Measurements from ENCODE around the gene OR6B3. TPM values are rescaled to one million over a fixed set of nuclear protein-coding genes. Genes with fewer than 3 reads are reported as not detected.

OR6B3 gene
- total RNA-seq, 2 donors from 2014 or later: not detected

GRCh38 chr2:240037358-240037757, 16.0 kb downstream of the OR6B3 start:
- no peaks in the 10 kb centered on the region for H3K27me3 ChIP-seq
- no peaks in the 10 kb centered on the region for H3K36me3 ChIP-seq (replicated peaks in 1 of 2; ENCODE audit: insufficient read depth in 1 of 2, low read depth in 2 of 2)
- DNase-seq (no peak), ATAC-seq (no peak)
- no peaks in the 10 kb centered on the region for H3K9me3 ChIP-seq
- no peak overlapping the region for H3K4me3 ChIP-seq
- TF ChIP-seq POLR2A (IDR thresholded peaks at IDR 0.05): no peak
- TF ChIP-seq, protein P1, sequence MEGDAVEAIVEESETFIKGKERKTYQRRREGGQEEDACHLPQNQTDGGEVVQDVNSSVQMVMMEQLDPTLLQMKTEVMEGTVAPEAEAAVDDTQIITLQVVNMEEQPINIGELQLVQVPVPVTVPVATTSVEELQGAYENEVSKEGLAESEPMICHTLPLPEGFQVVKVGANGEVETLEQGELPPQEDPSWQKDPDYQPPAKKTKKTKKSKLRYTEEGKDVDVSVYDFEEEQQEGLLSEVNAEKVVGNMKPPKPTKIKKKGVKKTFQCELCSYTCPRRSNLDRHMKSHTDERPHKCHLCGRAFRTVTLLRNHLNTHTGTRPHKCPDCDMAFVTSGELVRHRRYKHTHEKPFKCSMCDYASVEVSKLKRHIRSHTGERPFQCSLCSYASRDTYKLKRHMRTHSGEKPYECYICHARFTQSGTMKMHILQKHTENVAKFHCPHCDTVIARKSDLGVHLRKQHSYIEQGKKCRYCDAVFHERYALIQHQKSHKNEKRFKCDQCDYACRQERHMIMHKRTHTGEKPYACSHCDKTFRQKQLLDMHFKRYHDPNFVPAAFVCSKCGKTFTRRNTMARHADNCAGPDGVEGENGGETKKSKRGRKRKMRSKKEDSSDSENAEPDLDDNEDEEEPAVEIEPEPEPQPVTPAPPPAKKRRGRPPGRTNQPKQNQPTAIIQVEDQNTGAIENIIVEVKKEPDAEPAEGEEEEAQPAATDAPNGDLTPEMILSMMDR (IDR thresholded peaks at IDR 0.05): no peak
- intact Hi-C loops (cut with DNase I): no loop called here
- no peaks in the 10 kb centered on the region for H3K4me1 ChIP-seq
- no peak overlapping the region for H3K27ac ChIP-seq

- intact Hi-C loops (cut with DNase I): no loop called here
- TF ChIP-seq POLR2A (IDR thresholded peaks at IDR 0.05): no peak
- TF ChIP-seq, protein P1 (IDR thresholded peaks at IDR 0.05): no peak
- Histone ChIP-seq H3K27me3 (no peaks in the 10 kb centered on the region), H3K27ac (no peak overlapping the region), H3K4me3 (no peak overlapping the region), H3K9me3 (no peaks in the 10 kb centered on the region), H3K36me3 (replicated peaks in 1 of 2; ENCODE audit: insufficient read depth in 1 of 2, low read depth in 2 of 2) (no peaks in the 10 kb centered on the region), H3K4me1 (no peaks in the 10 kb centered on the region)
- no peak for ATAC-seq
- 19 to 34% methylated on average over 5 of the region's 5 CpGs for WGBS, 2 donors
- DNase-seq: no peak
Measured at GRCh38 chr2:240033330-240033678, 20.0 kb downstream of the OR6B3 start.

- Histone ChIP-seq H3K36me3 (replicated peaks in 1 of 2; ENCODE audit: insufficient read depth in 1 of 2, low read depth in 2 of 2) (no peaks in the 10 kb centered on the region), H3K9me3 (no peaks in the 10 kb centered on the region), H3K4me3 (no peak overlapping the region), H3K4me1 (no peaks in the 10 kb centered on the region), H3K27ac (no peak overlapping the region), H3K27me3 (no peaks in the 10 kb centered on the region)
- DNase-seq (no peak), ATAC-seq (no peak)
- intact Hi-C loops (cut with DNase I): no loop called here
- WGBS, 2 donors: 48 to 55% methylated on average over 9 to 14 of the region's 14 CpGs
- TF ChIP-seq POLR2A (IDR thresholded peaks at IDR 0.05): no peak
- TF ChIP-seq, protein P1 (IDR thresholded peaks at IDR 0.05): no peak
Measured at GRCh38 chr2:240032406-240033329, 20.7 kb downstream of the OR6B3 start.

DNA sequence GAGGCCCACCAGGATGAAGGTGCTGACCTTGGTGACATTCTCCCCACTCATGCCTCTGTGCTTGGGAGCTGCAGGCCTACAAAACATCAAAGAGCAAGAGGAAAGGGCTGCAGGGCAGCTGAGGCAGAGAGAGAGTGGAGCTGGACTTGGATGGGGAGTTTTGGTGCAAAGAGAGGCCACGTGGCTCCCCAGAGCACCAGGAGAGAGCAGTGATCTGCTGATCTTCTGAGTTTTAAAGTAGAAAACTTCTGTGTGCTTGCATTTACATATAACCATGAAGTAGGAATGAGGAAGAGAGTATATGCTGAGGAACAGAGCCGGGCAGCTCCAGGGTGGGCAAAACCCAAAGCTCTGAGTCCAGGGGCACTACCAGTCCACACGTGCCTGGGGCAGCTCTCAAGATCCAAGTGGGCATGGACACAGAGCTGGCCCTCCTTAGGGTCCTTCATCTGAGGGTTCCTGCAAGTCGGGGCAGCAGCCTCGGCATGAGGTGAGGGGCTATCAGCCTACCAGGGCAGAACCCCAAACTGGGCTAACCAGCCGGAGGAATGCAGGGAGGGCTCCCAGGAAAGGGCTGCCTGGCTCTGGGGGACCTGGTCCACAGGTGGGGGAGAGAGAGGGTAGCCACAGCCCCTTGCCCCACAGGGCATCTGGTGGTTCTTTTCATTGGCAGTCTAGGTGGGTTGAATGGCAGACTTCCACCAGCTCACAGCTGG, 22.8 kb downstream of the OR6B3 start, which contains the start of gene OR6B2:
TSS of gene OR6B2 (minus strand) at position 51 of the 716 bp plus-strand sequence. CDS start at position 51, 0 bp downstream.
- 48 to 53% methylated on average over 6 of the region's 6 CpGs for WGBS, 2 donors

More for the DNA sequence above, 22.8 kb downstream of the OR6B3 start, which contains the start of gene OR6B2:
- TF ChIP-seq, protein P1 (IDR thresholded peaks at IDR 0.05): no peak
- TF ChIP-seq POLR2A (IDR thresholded peaks at IDR 0.05): no peak
- Histone ChIP-seq H3K9me3 (no peaks in the 10 kb centered on the region), H3K4me1 (no peaks in the 10 kb centered on the region), H3K27ac (no peak within 1 kb of the TSS), H3K4me3 (no peak within 1 kb of the TSS), H3K27me3 (no peaks in the 10 kb centered on the region), H3K36me3 (replicated peaks in 1 of 2; ENCODE audit: insufficient read depth in 1 of 2, low read depth in 2 of 2) (no peaks in the 10 kb centered on the region)
- ATAC-seq: no peak
- intact Hi-C loops (cut with DNase I): no loop called here
- DNase-seq: no peak

All from body of pancreas (tissue), 4 donors.